ENCODE measurements around the gene SUSD6. TPM values are rescaled to one million over a fixed set of nuclear protein-coding genes. Genes with fewer than 3 reads are reported as not detected.

SUSD6 gene
- total and polyA plus RNA-seq, 9 of the 15 experiments (the other 6 are each of a cell fraction or from before 2014, with no cell fraction given) = 2.9 to 20.7 (median 5.6) TPM

DNA sequence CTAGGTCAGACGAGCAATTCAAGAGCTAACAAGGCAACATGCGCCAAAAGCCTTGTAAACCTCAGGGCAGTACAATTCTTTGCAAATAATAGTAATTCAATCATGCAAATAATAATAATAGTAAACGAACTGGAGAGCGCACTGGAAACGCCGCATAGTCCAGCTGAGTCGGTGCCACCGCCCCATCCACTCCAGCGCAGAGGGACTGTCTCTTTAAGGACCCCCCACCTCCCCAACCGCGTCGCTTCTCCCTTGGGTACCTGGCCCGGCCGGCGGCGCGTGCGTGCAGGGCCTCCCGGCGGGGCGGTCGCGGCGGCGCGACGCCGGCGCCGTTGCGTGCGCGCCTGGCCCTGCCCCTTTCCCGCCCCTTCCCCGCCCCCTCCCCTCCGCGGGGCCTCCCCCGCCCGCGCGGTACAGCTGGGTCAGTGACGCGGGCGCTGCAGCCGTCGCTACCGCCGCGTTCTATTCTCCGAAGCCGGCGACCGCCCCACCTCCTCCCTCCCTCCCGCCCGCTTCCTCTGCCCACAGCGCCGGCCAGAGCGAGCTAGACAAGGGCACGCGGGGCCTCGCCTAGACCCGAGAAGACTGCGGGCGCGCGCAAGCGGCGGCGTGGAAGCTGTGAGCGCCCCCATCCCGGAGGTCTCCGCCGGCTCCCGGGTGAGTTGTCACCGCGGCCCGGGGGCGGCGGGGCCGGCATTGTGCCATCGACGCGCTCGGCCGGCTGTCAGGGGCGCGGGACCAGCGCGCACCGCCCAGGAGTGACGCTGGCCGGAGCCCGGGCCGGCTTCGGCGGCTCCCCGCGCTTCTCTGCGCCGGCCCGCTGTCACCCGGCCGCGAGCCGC is at the start of gene SUSD6 (continued):
- TF ChIP-seq, protein P1, sequence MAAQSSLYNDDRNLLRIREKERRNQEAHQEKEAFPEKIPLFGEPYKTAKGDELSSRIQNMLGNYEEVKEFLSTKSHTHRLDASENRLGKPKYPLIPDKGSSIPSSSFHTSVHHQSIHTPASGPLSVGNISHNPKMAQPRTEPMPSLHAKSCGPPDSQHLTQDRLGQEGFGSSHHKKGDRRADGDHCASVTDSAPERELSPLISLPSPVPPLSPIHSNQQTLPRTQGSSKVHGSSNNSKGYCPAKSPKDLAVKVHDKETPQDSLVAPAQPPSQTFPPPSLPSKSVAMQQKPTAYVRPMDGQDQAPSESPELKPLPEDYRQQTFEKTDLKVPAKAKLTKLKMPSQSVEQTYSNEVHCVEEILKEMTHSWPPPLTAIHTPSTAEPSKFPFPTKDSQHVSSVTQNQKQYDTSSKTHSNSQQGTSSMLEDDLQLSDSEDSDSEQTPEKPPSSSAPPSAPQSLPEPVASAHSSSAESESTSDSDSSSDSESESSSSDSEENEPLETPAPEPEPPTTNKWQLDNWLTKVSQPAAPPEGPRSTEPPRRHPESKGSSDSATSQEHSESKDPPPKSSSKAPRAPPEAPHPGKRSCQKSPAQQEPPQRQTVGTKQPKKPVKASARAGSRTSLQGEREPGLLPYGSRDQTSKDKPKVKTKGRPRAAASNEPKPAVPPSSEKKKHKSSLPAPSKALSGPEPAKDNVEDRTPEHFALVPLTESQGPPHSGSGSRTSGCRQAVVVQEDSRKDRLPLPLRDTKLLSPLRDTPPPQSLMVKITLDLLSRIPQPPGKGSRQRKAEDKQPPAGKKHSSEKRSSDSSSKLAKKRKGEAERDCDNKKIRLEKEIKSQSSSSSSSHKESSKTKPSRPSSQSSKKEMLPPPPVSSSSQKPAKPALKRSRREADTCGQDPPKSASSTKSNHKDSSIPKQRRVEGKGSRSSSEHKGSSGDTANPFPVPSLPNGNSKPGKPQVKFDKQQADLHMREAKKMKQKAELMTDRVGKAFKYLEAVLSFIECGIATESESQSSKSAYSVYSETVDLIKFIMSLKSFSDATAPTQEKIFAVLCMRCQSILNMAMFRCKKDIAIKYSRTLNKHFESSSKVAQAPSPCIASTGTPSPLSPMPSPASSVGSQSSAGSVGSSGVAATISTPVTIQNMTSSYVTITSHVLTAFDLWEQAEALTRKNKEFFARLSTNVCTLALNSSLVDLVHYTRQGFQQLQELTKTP (IDR thresholded peaks at IDR 0.05; ENCODE audit: low read depth in 1 of 2, partially characterized antibody in 2 of 2) = no peak
- TF ChIP-seq, protein P2, sequence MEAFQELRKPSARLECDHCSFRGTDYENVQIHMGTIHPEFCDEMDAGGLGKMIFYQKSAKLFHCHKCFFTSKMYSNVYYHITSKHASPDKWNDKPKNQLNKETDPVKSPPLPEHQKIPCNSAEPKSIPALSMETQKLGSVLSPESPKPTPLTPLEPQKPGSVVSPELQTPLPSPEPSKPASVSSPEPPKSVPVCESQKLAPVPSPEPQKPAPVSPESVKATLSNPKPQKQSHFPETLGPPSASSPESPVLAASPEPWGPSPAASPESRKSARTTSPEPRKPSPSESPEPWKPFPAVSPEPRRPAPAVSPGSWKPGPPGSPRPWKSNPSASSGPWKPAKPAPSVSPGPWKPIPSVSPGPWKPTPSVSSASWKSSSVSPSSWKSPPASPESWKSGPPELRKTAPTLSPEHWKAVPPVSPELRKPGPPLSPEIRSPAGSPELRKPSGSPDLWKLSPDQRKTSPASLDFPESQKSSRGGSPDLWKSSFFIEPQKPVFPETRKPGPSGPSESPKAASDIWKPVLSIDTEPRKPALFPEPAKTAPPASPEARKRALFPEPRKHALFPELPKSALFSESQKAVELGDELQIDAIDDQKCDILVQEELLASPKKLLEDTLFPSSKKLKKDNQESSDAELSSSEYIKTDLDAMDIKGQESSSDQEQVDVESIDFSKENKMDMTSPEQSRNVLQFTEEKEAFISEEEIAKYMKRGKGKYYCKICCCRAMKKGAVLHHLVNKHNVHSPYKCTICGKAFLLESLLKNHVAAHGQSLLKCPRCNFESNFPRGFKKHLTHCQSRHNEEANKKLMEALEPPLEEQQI (IDR thresholded peaks at IDR 0.05) = no peak
- TF ChIP-seq SP2 (IDR thresholded peaks at IDR 0.05; ENCODE audit: extremely low read depth, low read depth, low read length, poor library complexity, severe bottlenecking) = no peak
- no peak for TF ChIP-seq SMAD3 (CRISPR knock-in tag; conservative IDR thresholded peaks at IDR 0.05)
- TF ChIP-seq, protein P3, sequence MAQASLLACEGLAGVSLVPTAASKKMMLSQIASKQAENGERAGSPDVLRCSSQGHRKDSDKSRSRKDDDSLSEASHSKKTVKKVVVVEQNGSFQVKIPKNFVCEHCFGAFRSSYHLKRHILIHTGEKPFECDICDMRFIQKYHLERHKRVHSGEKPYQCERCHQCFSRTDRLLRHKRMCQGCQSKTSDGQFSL (CRISPR knock-in tag; IDR thresholded peaks at IDR 0.05) = peak; percentile 88
- TF ChIP-seq, protein P3 (tag; IDR thresholded peaks at IDR 0.05) = peak in 1 of 2 experiments; percentile 85; a peak in 2 of 4 replicates
- no peak for TF ChIP-seq SETDB1 (IDR thresholded peaks at IDR 0.05; ENCODE audit: low read length)
- TF ChIP-seq ZBTB7A (IDR thresholded peaks at IDR 0.05; ENCODE audit: borderline replicate concordance, control insufficient read depth, low read depth, low read length) = peak; percentile 16; the same call in 1 of the 2 replicates
- no peak for TF ChIP-seq NFIX (CRISPR knock-in tag; IDR thresholded peaks at IDR 0.05; ENCODE audit: low read depth)
- TF ChIP-seq, protein P4, sequence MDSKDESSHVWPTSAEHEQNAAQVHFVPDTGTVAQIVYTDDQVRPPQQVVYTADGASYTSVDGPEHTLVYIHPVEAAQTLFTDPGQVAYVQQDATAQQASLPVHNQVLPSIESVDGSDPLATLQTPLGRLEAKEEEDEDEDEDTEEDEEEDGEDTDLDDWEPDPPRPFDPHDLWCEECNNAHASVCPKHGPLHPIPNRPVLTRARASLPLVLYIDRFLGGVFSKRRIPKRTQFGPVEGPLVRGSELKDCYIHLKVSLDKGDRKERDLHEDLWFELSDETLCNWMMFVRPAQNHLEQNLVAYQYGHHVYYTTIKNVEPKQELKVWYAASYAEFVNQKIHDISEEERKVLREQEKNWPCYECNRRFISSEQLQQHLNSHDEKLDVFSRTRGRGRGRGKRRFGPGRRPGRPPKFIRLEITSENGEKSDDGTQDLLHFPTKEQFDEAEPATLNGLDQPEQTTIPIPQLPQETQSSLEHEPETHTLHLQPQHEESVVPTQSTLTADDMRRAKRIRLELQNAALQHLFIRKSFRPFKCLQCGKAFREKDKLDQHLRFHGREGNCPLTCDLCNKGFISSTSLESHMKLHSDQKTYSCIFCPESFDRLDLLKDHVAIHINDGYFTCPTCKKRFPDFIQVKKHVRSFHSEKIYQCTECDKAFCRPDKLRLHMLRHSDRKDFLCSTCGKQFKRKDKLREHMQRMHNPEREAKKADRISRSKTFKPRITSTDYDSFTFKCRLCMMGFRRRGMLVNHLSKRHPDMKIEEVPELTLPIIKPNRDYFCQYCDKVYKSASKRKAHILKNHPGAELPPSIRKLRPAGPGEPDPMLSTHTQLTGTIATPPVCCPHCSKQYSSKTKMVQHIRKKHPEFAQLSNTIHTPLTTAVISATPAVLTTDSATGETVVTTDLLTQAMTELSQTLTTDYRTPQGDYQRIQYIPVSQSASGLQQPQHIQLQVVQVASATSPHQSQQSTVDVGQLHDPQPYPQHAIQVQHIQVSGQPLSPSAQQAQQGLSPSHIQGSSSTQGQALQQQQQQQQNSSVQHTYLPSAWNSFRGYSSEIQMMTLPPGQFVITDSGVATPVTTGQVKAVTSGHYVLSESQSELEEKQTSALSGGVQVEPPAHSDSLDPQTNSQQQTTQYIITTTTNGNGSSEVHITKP (IDR thresholded peaks at IDR 0.05; ENCODE audit: partially characterized antibody) = peak; percentile 13
- peak; percentile 17; the same call in 1 of the 2 replicates for TF ChIP-seq PHF8 (IDR thresholded peaks at IDR 0.05; ENCODE audit: borderline replicate concordance, low read length)
- no peak for TF ChIP-seq TEAD2 (tag; IDR thresholded peaks at IDR 0.05)
- peak; percentile 73 for TF ChIP-seq POLR2G (IDR thresholded peaks at IDR 0.05; ENCODE audit: low read depth, low read length)
